ENCODE data around the gene UBE3C. TPM values are rescaled to one million over a fixed set of nuclear protein-coding genes. Genes with fewer than 3 reads are reported as not detected.

Gene UBE3C
- total RNA-seq, 1 experiment from 2014 or later: 81.1 TPM

- no peaks in the 10 kb centered on the region for H3K9me3 Mint-ChIP-seq (ENCODE audit: low read depth, unreplicated experiment)
- DNase-seq: no peak
- no peak overlapping the region for H3K27ac Mint-ChIP-seq (ENCODE audit: unreplicated experiment)
- no peaks in the 10 kb centered on the region for H3K27me3 Mint-ChIP-seq (ENCODE audit: unreplicated experiment)
- no peak for TF ChIP-seq CTCF (IDR thresholded peaks at IDR 0.05; ENCODE audit: unreplicated experiment)
- H3K4me3 Mint-ChIP-seq (ENCODE audit: low read depth, unreplicated experiment): no peak overlapping the region
- no TSS peak for BruUV-seq (replicated peaks)
- H3K36me3 Mint-ChIP-seq (ENCODE audit: insufficient read depth, unreplicated experiment): peaks cover 23% of the 10 kb centered on the region
- intact Hi-C loops (cut with micrococcal nuclease; ENCODE audit: unreplicated experiment): no loop called here
- no peaks in the 10 kb centered on the region for H3K4me1 Mint-ChIP-seq (ENCODE audit: low read depth, unreplicated experiment)
- CTCF ChIA-PET: no interaction called here
Measured at GRCh38 chr7:157177333-157177982, 38.7 kb downstream of the UBE3C start.

- no TSS peak for BruUV-seq (replicated peaks)
- CTCF ChIA-PET: no interaction called here
- TF ChIP-seq CTCF (IDR thresholded peaks at IDR 0.05; ENCODE audit: unreplicated experiment): no peak
- Mint-ChIP-seq H3K27me3 (ENCODE audit: unreplicated experiment) (no peaks in the 10 kb centered on the region), H3K9me3 (ENCODE audit: low read depth, unreplicated experiment) (no peaks in the 10 kb centered on the region), H3K27ac (ENCODE audit: unreplicated experiment) (no peak overlapping the region), H3K4me1 (ENCODE audit: low read depth, unreplicated experiment) (no peaks in the 10 kb centered on the region), H3K36me3 (ENCODE audit: insufficient read depth, unreplicated experiment) (peaks cover 27% of the 10 kb centered on the region), H3K4me3 (ENCODE audit: low read depth, unreplicated experiment) (no peak overlapping the region)
- intact Hi-C loops (cut with micrococcal nuclease; ENCODE audit: unreplicated experiment): no loop called here
- no peak for DNase-seq
Measured at GRCh38 chr7:157177983-157178381, 39.3 kb downstream of the UBE3C start.

DNA sequence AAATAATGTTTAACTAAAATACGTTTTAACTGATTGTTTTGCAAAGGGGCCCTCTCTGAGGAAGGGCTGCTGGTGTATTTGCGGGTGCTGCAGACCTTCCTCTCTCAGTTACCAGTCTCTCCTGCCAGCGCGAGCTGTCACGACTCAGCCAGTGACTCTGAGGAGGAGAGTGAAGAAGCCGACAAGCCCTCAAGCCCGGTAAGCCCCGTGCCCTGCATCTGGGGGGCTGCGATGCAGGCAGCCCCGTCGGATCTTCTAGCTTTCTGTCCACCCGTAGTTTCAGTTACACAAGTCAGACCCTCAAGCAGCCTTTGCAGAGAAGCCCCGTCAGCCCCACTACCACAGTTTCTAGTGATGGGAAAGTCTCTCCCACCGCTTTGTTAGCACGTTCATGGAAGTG, 45.1 kb downstream of the UBE3C start:
- CTCF ChIA-PET: no interaction called here
- H3K27ac Mint-ChIP-seq (ENCODE audit: unreplicated experiment): no peak overlapping the region
- DNase-seq: no peak
- no peaks in the 10 kb centered on the region for H3K9me3 Mint-ChIP-seq (ENCODE audit: low read depth, unreplicated experiment)
- TF ChIP-seq CTCF (IDR thresholded peaks at IDR 0.05; ENCODE audit: unreplicated experiment): no peak
- H3K36me3 Mint-ChIP-seq (ENCODE audit: insufficient read depth, unreplicated experiment): peaks cover 55% of the 10 kb centered on the region
- no peaks in the 10 kb centered on the region for H3K4me1 Mint-ChIP-seq (ENCODE audit: low read depth, unreplicated experiment)
- no peak overlapping the region for H3K4me3 Mint-ChIP-seq (ENCODE audit: low read depth, unreplicated experiment)
- BruUV-seq (replicated peaks): no TSS peak
- intact Hi-C loops (cut with micrococcal nuclease; ENCODE audit: unreplicated experiment): no loop called here
- H3K27me3 Mint-ChIP-seq (ENCODE audit: unreplicated experiment): no peaks in the 10 kb centered on the region

- CTCF ChIA-PET: no interaction called here
Measured at GRCh38 chr7:157188091-157188665, 49.5 kb downstream of the UBE3C start.

More at GRCh38 chr7:157188091-157188665, 49.5 kb downstream of the UBE3C start:
- H3K4me1 Mint-ChIP-seq (ENCODE audit: low read depth, unreplicated experiment): peaks cover 12% of the 10 kb centered on the region
- H3K4me3 Mint-ChIP-seq (ENCODE audit: low read depth, unreplicated experiment): no peak overlapping the region
- no peaks in the 10 kb centered on the region for H3K27me3 Mint-ChIP-seq (ENCODE audit: unreplicated experiment)
- no peak for TF ChIP-seq CTCF (IDR thresholded peaks at IDR 0.05; ENCODE audit: unreplicated experiment)
- intact Hi-C loops (cut with micrococcal nuclease; ENCODE audit: unreplicated experiment): no loop called here
- no peaks in the 10 kb centered on the region for H3K9me3 Mint-ChIP-seq (ENCODE audit: low read depth, unreplicated experiment)
- H3K36me3 Mint-ChIP-seq (ENCODE audit: insufficient read depth, unreplicated experiment): peaks cover 58% of the 10 kb centered on the region
- no peak for DNase-seq
- no peak overlapping the region for H3K27ac Mint-ChIP-seq (ENCODE audit: unreplicated experiment)
- TSS peak; percentile 5 for BruUV-seq (replicated peaks)
